Measurements from ENCODE around the gene TMIGD2. TPM values are rescaled to one million over a fixed set of nuclear protein-coding genes. Genes with fewer than 3 reads are reported as not detected.
"Not testable (repeated sequence)": the region's sequence is repeated elsewhere in the genome, so short reads cannot be mapped to it uniquely, and the experiment has no call there.

TMIGD2 gene
- total RNA-seq, 6 experiments from 2014 or later = not detected

- Mint-ChIP-seq H3K4me3 (no peak overlapping the region), H3K4me1 (ENCODE audit: low read depth) (no peaks in the 10 kb centered on the region), H3K36me3 (ENCODE audit: low read depth) (peaks cover 38% of the 10 kb centered on the region), H3K9me3 (no peaks in the 10 kb centered on the region; the same call in 1 of the 2 replicates), H3K27ac (no peak overlapping the region), H3K27me3 (ENCODE audit: insufficient read depth) (no peaks in the 10 kb centered on the region; the same call in none of the 2 replicates)
- peak; percentile 41; the same call in 1 of the 2 replicates for TF ChIP-seq CTCF (IDR thresholded peaks at IDR 0.05)
- no peak for DNase-seq
Measured at GRCh38 chr19:4256563-4256962, 45.6 kb downstream of the TMIGD2 start.

- H3K27ac Mint-ChIP-seq = peak within 1 kb of the TSS; percentile 100
- peaks cover 4% of the 10 kb centered on the region for H3K9me3 Mint-ChIP-seq
- DNase-seq = peak; percentile 98
Measured at GRCh38 chr19:4246767-4247593, 55.2 kb downstream of the TMIGD2 start, which contains the start of gene YJU2. TSS of gene YJU2 (plus strand) at chr19:4247080. CDS start at chr19:4247147, 67 bp downstream.

GRCh38 chr19:4245938-4246337 lies 56.3 kb downstream of the TMIGD2 start:
- DNase-seq; H3K4me1 Mint-ChIP-seq (ENCODE audit: low read depth); H3K9me3 Mint-ChIP-seq; H3K27me3 Mint-ChIP-seq (ENCODE audit: insufficient read depth); H3K4me3 Mint-ChIP-seq; H3K27ac Mint-ChIP-seq: not testable (repeated sequence)
- peaks cover 19% of the 10 kb centered on the region for H3K36me3 Mint-ChIP-seq (ENCODE audit: low read depth)

More at GRCh38 chr19:4246767-4247593, 55.2 kb downstream of the TMIGD2 start, which contains the start of gene YJU2:
- Mint-ChIP-seq H3K27me3 (ENCODE audit: insufficient read depth) (peaks cover 9% of the 10 kb centered on the region), H3K4me1 (ENCODE audit: low read depth) (peaks cover 5% of the 10 kb centered on the region), H3K4me3 (peak within 1 kb of the TSS; percentile 98), H3K36me3 (ENCODE audit: low read depth) (peaks cover 24% of the 10 kb centered on the region)
- TF ChIP-seq CTCF (IDR thresholded peaks at IDR 0.05) = peak; percentile 74

Other genes with a start within 250 kb of the TMIGD2 start
- gene ZBTB7A, start 235.5 kb downstream of the TMIGD2 start, total RNA-seq (2021; fragmentation: NEBNext Ultra II Directional; extraction: Animal tissue kit (Norgen Biotek cat#: 25700)) = 10 to 100 TPM; 40.8 to 47.6 (median 43.6) TPM
- 100 to 1,000 TPM; 175 to 209 (median 187) TPM for gene MAP2K2, start 178.3 kb downstream of the TMIGD2 start, total RNA-seq (2021; fragmentation: NEBNext Ultra II Directional; extraction: Animal tissue kit (Norgen Biotek cat#: 25700))
- not detected for gene CREB3L3, start 148.8 kb downstream of the TMIGD2 start, total RNA-seq (2021; fragmentation: NEBNext Ultra II Directional; extraction: Animal tissue kit (Norgen Biotek cat#: 25700))
- 10 to 100 TPM; 23.4 to 27.5 (median 25.2) TPM for gene SIRT6, start 119.8 kb downstream of the TMIGD2 start, total RNA-seq (2021; fragmentation: NEBNext Ultra II Directional; extraction: Animal tissue kit (Norgen Biotek cat#: 25700))
- gene ANKRD24, start 119.7 kb downstream of the TMIGD2 start, total RNA-seq (2021; fragmentation: NEBNext Ultra II Directional; extraction: Animal tissue kit (Norgen Biotek cat#: 25700)) = under 1 TPM; 0.11 to 0.81 (median 0.54) TPM
- under 1 TPM; 0.17 to 0.61 (median 0.37) TPM for gene EBI3, start 72.9 kb downstream of the TMIGD2 start, total RNA-seq (2021; fragmentation: NEBNext Ultra II Directional; extraction: Animal tissue kit (Norgen Biotek cat#: 25700))
- gene YJU2, start 55.3 kb downstream of the TMIGD2 start, total RNA-seq (2021; fragmentation: NEBNext Ultra II Directional; extraction: Animal tissue kit (Norgen Biotek cat#: 25700)) = 10 to 100 TPM; 12.0 to 17.7 (median 16.1) TPM
- gene SHD, start 23.1 kb downstream of the TMIGD2 start, total RNA-seq (2021; fragmentation: NEBNext Ultra II Directional; extraction: Animal tissue kit (Norgen Biotek cat#: 25700)) = not detected
- gene FSD1, start 2.2 kb upstream of the TMIGD2 start, total RNA-seq (2021; fragmentation: NEBNext Ultra II Directional; extraction: Animal tissue kit (Norgen Biotek cat#: 25700)) = 10 to 100 TPM in 5 of 6 experiments, 1 to 10 TPM in 1; 9.2 to 15.2 (median 12.2) TPM
- gene STAP2, start 36.4 kb upstream of the TMIGD2 start, total RNA-seq (2021; fragmentation: NEBNext Ultra II Directional; extraction: Animal tissue kit (Norgen Biotek cat#: 25700)) = 1 to 10 TPM in 4 of 6 experiments, under 1 TPM in 2; 0.24 to 2.7 (median 1.9) TPM
- gene MPND, start 41.2 kb upstream of the TMIGD2 start, total RNA-seq (2021; fragmentation: NEBNext Ultra II Directional; extraction: Animal tissue kit (Norgen Biotek cat#: 25700)) = 10 to 100 TPM; 11.7 to 15.0 (median 12.1) TPM
- gene SH3GL1, start 98.2 kb upstream of the TMIGD2 start, total RNA-seq (2021; fragmentation: NEBNext Ultra II Directional; extraction: Animal tissue kit (Norgen Biotek cat#: 25700)) = 100 to 1,000 TPM; 102 to 126 (median 110) TPM
- 10 to 100 TPM; 18.3 to 26.3 (median 24.4) TPM for gene CHAF1A, start 100.3 kb upstream of the TMIGD2 start, total RNA-seq (2021; fragmentation: NEBNext Ultra II Directional; extraction: Animal tissue kit (Norgen Biotek cat#: 25700))
- 100 to 1,000 TPM; 124 to 142 (median 131) TPM for gene UBXN6, start 155.4 kb upstream of the TMIGD2 start, total RNA-seq (2021; fragmentation: NEBNext Ultra II Directional; extraction: Animal tissue kit (Norgen Biotek cat#: 25700))
- 10 to 100 TPM; 68.0 to 79.6 (median 74.2) TPM for gene HDGFL2, start 169.9 kb upstream of the TMIGD2 start, total RNA-seq (2021; fragmentation: NEBNext Ultra II Directional; extraction: Animal tissue kit (Norgen Biotek cat#: 25700))
- gene PLIN4, start 216.1 kb upstream of the TMIGD2 start, total RNA-seq (2021; fragmentation: NEBNext Ultra II Directional; extraction: Animal tissue kit (Norgen Biotek cat#: 25700)) = not detected
- gene PLIN5, start 232.8 kb upstream of the TMIGD2 start, total RNA-seq (2021; fragmentation: NEBNext Ultra II Directional; extraction: Animal tissue kit (Norgen Biotek cat#: 25700)) = not detected
- not detected for gene LRG1, start 237.6 kb upstream of the TMIGD2 start, total RNA-seq (2021; fragmentation: NEBNext Ultra II Directional; extraction: Animal tissue kit (Norgen Biotek cat#: 25700))